Spleen (tissue), 7 donors: Measurements from ENCODE around the gene SLC25A34.
A peak's percentile ranks its signal among the peaks of the same experiment; 100 is the strongest.

Experiments used
- CTCF ChIP-seq, 11 experiments: fragments of 200-600 bp in 7 of 11; fragments of 450-650 bp in 4 of 11; sonication (generic) in 4 of 11; IDR thresholded peaks in 8 of 11; conservative IDR thresholded peaks in 3 of 11; 1 replicate in 7 of 11; 2 replicates in 4 of 11; pipeline versions ENCODE4 v1.4.0 to v1.8.0; 2016 to 2021; ENCODE audit warnings: antibody characterized with exemption in 11 of 11, inconsistent platforms in 4 of 11, mild to moderate bottlenecking in 1 of 11
- POLR2A ChIP-seq, 3 donors: fragments of 450-650 bp; IDR thresholded peaks; one replicate each; pipeline ENCODE4 v1.5.1; 2017; ENCODE audit warnings: antibody characterized with exemption in 3 of 3, mild to moderate bottlenecking in 1 of 3
- POLR2AphosphoS5 ChIP-seq, 3 donors: sonication (generic); formaldehyde crosslinking; IDR thresholded peaks; one replicate each; pipeline ENCODE4 v1.5.1; 2017; ENCODE audit warnings: antibody characterized with exemption in 3 of 3
- donor health status: DM: no; HTN: no; CAD: no; lungs with moderate emphysema.
- donor health status: DM: no; HTN: no; CAD: no.
- donor health status: DM: no; HTN: no; CAD: no.

DNA sequence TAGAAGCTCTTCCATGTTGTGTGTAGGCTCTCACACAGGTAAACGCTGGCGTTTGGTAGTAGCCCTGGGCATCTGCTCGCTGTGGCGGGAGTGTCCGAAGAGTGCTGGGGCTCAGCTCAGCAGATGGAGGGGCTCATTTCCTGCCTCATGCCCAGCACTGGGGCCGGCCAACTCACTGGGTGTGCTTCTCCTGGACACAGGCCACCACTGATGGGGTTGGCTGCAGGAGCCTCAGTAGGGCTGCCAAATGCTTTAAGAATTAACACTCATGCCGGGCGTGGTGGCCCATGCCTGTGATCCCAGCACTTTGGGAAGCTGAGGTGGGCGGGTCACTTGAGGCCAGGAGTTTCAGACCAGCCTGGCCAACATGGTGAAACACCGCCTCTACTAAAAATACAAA, 50.5 kb downstream of the SLC25A34 start:
- no peak for TF ChIP-seq CTCF (IDR thresholded peaks at IDR 0.05 in 8 of 11, conservative IDR thresholded peaks at IDR 0.05 in 3 of 11)
- TF ChIP-seq POLR2AphosphoS5 (IDR thresholded peaks at IDR 0.05) = peak in 1 of 3 donors; percentile 20
- TF ChIP-seq POLR2A (IDR thresholded peaks at IDR 0.05) = no peak
